Transverse colon (tissue), 4 donors: Measurements from ENCODE around the gene PRR29. TPM values are rescaled to one million over a fixed set of nuclear protein-coding genes. Genes with fewer than 3 reads are reported as not detected.

Experiments
- DNase-seq: peaks from one replicate; pipeline ENCODE4 v3.0.0-alpha.2; 2019
- H3K27ac ChIP-seq, 4 donors: fragments of 200-600 bp; sonication (generic); 2 replicates each; pipeline ENCODE4 v1.5.1; 2016 to 2018; ENCODE audit warnings: inconsistent platforms in 4 of 4
- H3K27me3 ChIP-seq: fragments of 200-600 bp; sonication (generic); 2 replicates; pipeline ENCODE4 v1.5.1; 2017; ENCODE audit warnings: inconsistent platforms
- H3K36me3 ChIP-seq, 4 donors: fragments of 200-600 bp; sonication (generic); 2 replicates each; pipeline ENCODE4 v1.5.1; 2017 to 2019; ENCODE audit warnings: inconsistent platforms in 4 of 4
- H3K4me1 ChIP-seq, 4 donors: fragments of 200-600 bp; sonication (generic); 2 replicates each; pipeline ENCODE4 v1.5.1; 2017 to 2020; ENCODE audit warnings: inconsistent platforms in 4 of 4
- H3K4me3 ChIP-seq, 4 donors: fragments of 200-600 bp; sonication (generic); 1 replicate in 1 of 4; 2 replicates in 3 of 4; pipeline versions ENCODE4 v1.5.1 to v1.6.1; 2017 to 2019; ENCODE audit warnings: inconsistent platforms in 4 of 4
- H3K9me3 ChIP-seq, 2 donors: fragments of 200-600 bp; sonication (generic); 2 replicates each; pipeline ENCODE4 v1.5.1; 2017 to 2019; ENCODE audit warnings: inconsistent platforms in 2 of 2
- CTCF ChIP-seq, 5 experiments: fragments of 200-600 bp in 3 of 5; fragments of 450-650 bp in 2 of 5; sonication (generic) in 3 of 5; IDR thresholded peaks; 1 replicate in 2 of 5; 2 replicates in 3 of 5; pipeline ENCODE4 v1.5.1; 2016 to 2017; ENCODE audit warnings: antibody characterized with exemption in 5 of 5, inconsistent platforms in 3 of 5, mild to moderate bottlenecking in 2 of 5, moderate library complexity in 1 of 5
- EP300 ChIP-seq: sonication (generic); formaldehyde crosslinking; IDR thresholded peaks from one replicate; pipeline ENCODE4 v1.6.1; 2017; ENCODE audit warnings: antibody characterized with exemption, low read depth
- POLR2A ChIP-seq: fragments of 450-650 bp; IDR thresholded peaks from one replicate; pipeline ENCODE4 v1.6.1; 2016; ENCODE audit warnings: antibody characterized with exemption, mild to moderate bottlenecking, moderate library complexity
- POLR2AphosphoS5 ChIP-seq, 3 donors: sonication (generic); formaldehyde crosslinking; IDR thresholded peaks; one replicate each; pipeline ENCODE4 v1.6.1; 2016; ENCODE audit warnings: antibody characterized with exemption in 3 of 3
- WGBS, 2 donors: methylation state at CpG; one replicate each; pipeline ENCODE4 v1.1.5; 2018; ENCODE audit warnings: low coverage in 1 of 2; 5-methylcytosine and 5-hydroxymethylcytosine counted together
- in situ Hi-C, 4 donors: fragments of 200-750 bp; cut with MboI; loops; one replicate each; pipeline versions ENCODE4 v1.15.0 to v1.15.1; 2017; ENCODE audit warnings: low sequenced_read_pairs in 3 of 4, low pct_ligation_motif_present in 1 of 4, low pct_unique_long_range_greater_than_20kb in 1 of 4
- intact Hi-C: fragments of 100-400 bp; cut with DNase I; formaldehyde crosslinking; loops from one replicate; pipeline ENCODE4 v1.15.1; 2023; ENCODE audit warnings: low total_unique reads
- total RNA-seq, 4 donors: library from RNA; depleted of rRNA; stranded (reverse); fragments of >200 nt; gene quantifications; one replicate each; pipeline ENCODE4 v1.1.0, GENCODE V29; 2016

PRR29 gene
- total RNA-seq, 4 donors from 2014 or later: not detected

- intact Hi-C loops (no loop called here), in situ Hi-C loops (no loop called here)
- Histone ChIP-seq H3K9me3 (no peaks in the 10 kb centered on the region), H3K27me3 (peaks cover 43% of the 10 kb centered on the region), H3K4me1 (peaks cover 0 to 18% (median 14%) of the 10 kb centered on the region in 4 donors), H3K36me3 (no peaks in the 10 kb centered on the region), H3K4me3 (no peak overlapping the region), H3K27ac (no peak overlapping the region)
- no peak for DNase-seq
- 91 to 100% methylated on average over 6 to 11 of the region's 11 CpGs for WGBS, 2 donors
- TF ChIP-seq EP300 (no peak), CTCF (IDR thresholded peaks at IDR 0.05) (no peak), POLR2A (no peak), POLR2AphosphoS5 (IDR thresholded peaks at IDR 0.05) (no peak)
These were observed 1.5 kb upstream of the PRR29 start for GRCh38 chr17:63996430-63997182.

- in situ Hi-C loops: no loop called here
- no peak for TF ChIP-seq POLR2A
- no peak for TF ChIP-seq POLR2AphosphoS5 (IDR thresholded peaks at IDR 0.05)
- TF ChIP-seq EP300: no peak
- no peak for TF ChIP-seq CTCF (IDR thresholded peaks at IDR 0.05)
- H3K4me3 ChIP-seq: peak overlapping the region in 3 of 4 donors; percentile 29 to 65 (median 46)
- no peaks in the 10 kb centered on the region for H3K36me3 ChIP-seq
- intact Hi-C loops: no loop called here
- peaks cover 34% of the 10 kb centered on the region for H3K27me3 ChIP-seq
- H3K4me1 ChIP-seq: peaks cover 0 to 18% (median 14%) of the 10 kb centered on the region in 4 donors
- 12 to 27% methylated on average over 11 to 19 of the region's 19 CpGs for WGBS, 2 donors
- no peaks in the 10 kb centered on the region for H3K9me3 ChIP-seq
- no peak for DNase-seq
- H3K27ac ChIP-seq: no peak overlapping the region
These were observed 656 bp upstream of the PRR29 start for GRCh38 chr17:63997341-63998048.

GRCh38 chr17:63998721-63999679 is 849 bp downstream of the PRR29 start:
- no peaks in the 10 kb centered on the region for H3K36me3 ChIP-seq
- no peak for DNase-seq
- H3K27me3 ChIP-seq: peaks cover 30% of the 10 kb centered on the region
- no peaks in the 10 kb centered on the region for H3K9me3 ChIP-seq
- 18 to 100% methylated on average over 1 to 22 of the region's 33 CpGs for WGBS, 2 donors
- H3K4me1 ChIP-seq: peaks cover 0 to 18% (median 14%) of the 10 kb centered on the region in 4 donors
- in situ Hi-C loops (no loop called here), intact Hi-C loops (no loop called here)
- no peak overlapping the region for H3K27ac ChIP-seq
- TF ChIP-seq POLR2AphosphoS5 (IDR thresholded peaks at IDR 0.05) (no peak), EP300 (no peak), POLR2A (no peak), CTCF (IDR thresholded peaks at IDR 0.05) (no peak)
- H3K4me3 ChIP-seq: peak overlapping the region; percentile 25 to 65 (median 38)
